Stimulated activated CD8-positive, alpha-beta memory T cell treated with anti-CD3 and anti-CD28 coated beads, Interleukin-7, amount 100 ng/mL, for 1 hour (primary cell): ENCODE measurements around the gene MECR.

Source experiments
- DNase-seq, 2 donors: peaks; one replicate each; pipeline ENCODE4 v3.0.0-alpha.2; 2020; ENCODE audit warnings: low read depth in 2 of 2

The MECR gene

GRCh38 chr1:29230553-29231378, at the start of gene MECR:
Gene MECR, minus strand, starts transcription at chr1:29230934. Its CDS starts 28 bp downstream, at chr1:29230906.
- DNase-seq, result peak; percentile 94 to 98

- DNase-seq, result no peak
Observed at GRCh38 chr1:29279951-29280391, 49.2 kb upstream of the MECR start.

GRCh38 chr1:29279406-29279805, 48.7 kb upstream of the MECR start:
- DNase-seq, result no peak

- no peak for DNase-seq
Observed at GRCh38 chr1:29278124-29278523, 47.4 kb upstream of the MECR start.

GRCh38 chr1:29275435-29275834, 44.7 kb upstream of the MECR start:
- no peak for DNase-seq

GRCh38 chr1:29272147-29272907, 41.6 kb upstream of the MECR start:
- DNase-seq, result no peak

- no peak for DNase-seq
Observed at GRCh38 chr1:29271724-29272123, 41.0 kb upstream of the MECR start.

- no peak for DNase-seq
Observed at GRCh38 chr1:29270929-29271521, 40.3 kb upstream of the MECR start.

- DNase-seq, result no peak
Observed at GRCh38 chr1:29269382-29269781, 38.6 kb upstream of the MECR start.

- no peak for DNase-seq
Observed at GRCh38 chr1:29267321-29268070, 36.8 kb upstream of the MECR start.

GRCh38 chr1:29266912-29267311, 36.2 kb upstream of the MECR start:
- no peak for DNase-seq

GRCh38 chr1:29264773-29265389, 34.1 kb upstream of the MECR start:
- DNase-seq, result no peak

GRCh38 chr1:29260531-29260930, 29.8 kb upstream of the MECR start:
- no peak for DNase-seq

GRCh38 chr1:29259802-29260441, 29.2 kb upstream of the MECR start:
- no peak for DNase-seq

GRCh38 chr1:29258976-29259801, 28.5 kb upstream of the MECR start:
- DNase-seq, result no peak

- no peak for DNase-seq
Observed at GRCh38 chr1:29258189-29258975, 27.6 kb upstream of the MECR start.

- no peak for DNase-seq
Observed at GRCh38 chr1:29256979-29257804, 26.5 kb upstream of the MECR start.

GRCh38 chr1:29256394-29256793, 25.7 kb upstream of the MECR start:
- DNase-seq, result no peak
